ENCODE results near the gene CCSER2.

The CCSER2 gene

GRCh38 chr10:84550756-84551436, 222.5 kb downstream of the CCSER2 start:
- no peak for DNase-seq

DNA sequence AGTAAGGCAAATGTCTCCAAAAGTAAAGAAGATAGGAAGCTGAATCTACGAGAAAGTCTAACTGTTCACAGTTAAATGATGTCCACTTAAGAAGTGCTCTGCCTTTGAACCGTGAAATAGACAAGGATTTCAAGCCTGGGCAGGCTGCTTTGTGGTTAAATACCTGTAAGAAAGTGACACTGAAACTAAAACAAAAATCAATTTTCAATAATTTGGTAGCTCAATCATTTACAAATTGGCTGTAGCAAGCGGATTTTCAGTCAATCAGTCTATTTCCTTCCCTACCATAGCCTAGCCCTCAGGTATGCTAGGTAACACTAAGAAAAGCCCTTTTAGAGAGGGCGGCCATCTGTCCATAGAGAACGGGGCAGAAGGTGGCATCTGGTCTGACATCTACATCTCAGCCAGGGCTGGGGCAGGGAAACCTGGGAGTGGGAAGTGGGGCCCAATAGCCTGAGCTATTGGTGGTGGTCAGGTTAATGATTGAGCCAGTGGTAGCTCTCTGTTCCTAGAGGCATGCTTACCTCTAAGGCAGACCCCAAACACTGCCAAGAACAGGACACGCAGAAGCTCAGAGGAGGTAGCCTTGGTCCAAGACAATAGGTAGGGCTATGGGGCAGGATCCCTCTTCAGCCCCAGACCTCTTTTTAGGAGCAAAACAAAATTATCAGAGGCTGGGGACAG, 223.2 kb downstream of the CCSER2 start:
- no peak for DNase-seq

DNA sequence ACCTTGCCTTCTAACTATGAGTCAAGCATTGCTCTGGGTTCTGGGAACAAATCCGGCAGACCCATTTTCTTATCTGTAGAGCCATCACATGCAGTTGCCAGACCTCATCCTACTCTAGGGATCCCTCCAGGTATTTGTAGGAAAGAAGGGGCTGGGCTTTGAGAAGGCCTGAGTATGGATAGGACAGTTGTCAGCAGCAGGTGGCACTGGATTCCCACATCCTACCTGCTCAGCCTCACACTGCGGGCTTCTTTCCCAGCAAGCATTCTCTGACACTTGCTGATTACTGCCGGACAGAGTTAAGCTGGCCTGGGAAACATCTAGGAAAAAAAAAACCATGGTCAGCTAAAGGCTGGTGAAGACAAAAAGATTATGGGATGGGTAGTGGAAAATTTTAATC, 224.1 kb downstream of the CCSER2 start:
- DNase-seq: no peak

GRCh38 chr10:84562592-84562991, 234.2 kb downstream of the CCSER2 start:
- DNase-seq: no peak

DNA sequence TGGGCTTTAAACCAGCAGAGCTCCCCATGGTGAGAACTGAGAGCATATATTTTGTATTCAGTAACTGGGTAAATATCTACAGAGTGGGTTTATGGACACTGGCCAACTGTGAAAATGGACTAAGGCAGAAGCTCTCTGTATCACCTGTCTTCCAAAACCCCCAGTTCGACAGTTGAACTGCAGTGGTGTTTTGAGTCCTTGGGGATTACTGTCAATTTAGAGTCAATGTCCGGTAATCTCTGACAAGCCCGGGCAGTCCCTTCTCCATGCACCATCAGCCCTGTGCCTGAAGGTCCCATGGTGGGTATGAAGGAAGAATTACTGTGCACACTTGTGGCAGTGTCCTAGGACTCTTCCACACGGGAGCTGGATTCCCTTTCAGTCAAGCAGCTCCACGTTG, 235.0 kb downstream of the CCSER2 start:
- DNase-seq: no peak

DNA sequence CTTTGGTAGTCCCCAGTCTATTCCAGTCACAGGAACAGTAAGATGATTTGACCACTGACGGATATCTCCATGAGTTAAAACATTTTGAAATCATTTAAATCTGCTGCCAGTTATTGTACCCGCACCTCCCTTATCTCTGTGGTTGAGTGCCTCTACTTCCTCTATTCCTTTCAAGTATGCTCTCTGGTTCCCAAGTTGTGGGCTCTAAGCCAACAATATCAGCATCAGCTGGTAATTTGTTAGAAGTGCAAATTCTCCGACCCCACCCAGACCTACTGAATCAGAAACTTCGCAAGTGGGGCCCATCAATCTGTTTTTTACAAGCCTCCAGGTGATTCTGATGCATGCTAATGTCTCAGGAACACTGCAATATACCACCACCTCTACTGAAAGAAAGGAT, 235.5 kb downstream of the CCSER2 start:
- no peak for DNase-seq

DNA sequence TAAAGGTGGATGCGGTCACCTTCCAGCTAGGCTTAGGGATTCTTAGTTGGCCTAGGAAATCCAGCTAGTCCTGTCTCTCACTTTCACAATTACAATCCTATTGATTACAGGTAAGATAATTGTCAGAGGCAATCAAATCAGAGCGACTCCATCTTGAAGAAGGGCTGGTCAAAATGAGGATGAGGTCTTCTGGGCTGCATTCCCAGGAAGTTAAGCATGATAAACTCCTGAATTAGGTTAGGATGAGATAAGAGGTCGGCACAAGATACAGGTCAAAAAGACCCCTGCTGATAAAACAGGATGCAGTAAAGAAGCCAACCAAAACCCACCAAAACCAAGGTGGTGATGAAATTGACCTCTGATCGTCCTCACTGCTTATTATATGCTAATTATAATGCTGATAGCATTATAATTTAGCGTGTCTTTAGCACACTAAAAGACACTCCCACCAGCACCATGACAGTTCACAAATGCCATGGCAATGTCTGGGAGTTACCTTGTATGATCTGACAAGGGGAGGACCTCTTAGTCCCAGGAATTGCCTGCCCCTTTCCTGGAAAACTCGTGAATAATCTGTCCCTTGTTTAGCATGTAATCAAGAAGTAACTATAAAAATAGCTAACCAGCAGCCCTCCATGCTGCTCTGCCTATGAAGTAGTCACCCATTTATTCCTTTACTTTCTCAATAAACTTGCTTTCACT, 237.6 kb downstream of the CCSER2 start:
- DNase-seq: no peak

DNA sequence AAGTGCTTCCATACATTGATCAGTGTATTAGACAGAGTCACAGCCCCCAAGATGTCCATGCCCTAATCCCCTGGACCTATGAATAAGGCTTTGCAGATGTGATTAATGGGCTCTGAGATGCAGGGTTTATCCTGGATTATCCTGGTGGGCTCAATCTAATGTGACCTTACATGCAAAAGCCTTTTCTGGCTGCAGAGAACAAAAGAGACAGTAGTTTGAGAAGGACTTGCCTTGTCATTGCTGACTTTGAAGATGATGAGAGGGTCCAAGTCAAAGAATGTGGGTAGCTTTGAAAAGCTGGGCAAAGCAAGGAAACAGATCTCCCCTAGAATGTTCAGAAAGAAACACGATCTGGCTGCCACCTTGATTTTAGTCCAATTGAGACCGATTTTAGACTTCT, 238.7 kb downstream of the CCSER2 start:
- DNase-seq: no peak

Measured in fibroblast of skin of right biceps (primary cell).